GM13976 (cell line): Measurements from ENCODE around the gene PRR18.

Source experiments
- DNase-seq: peaks from one replicate; pipeline ENCODE4 v3.0.0; 2012; ENCODE audit warnings: low spot score
- in situ Hi-C: fragments of 300-500 bp; cut with MboI; formaldehyde crosslinking; loops from one replicate; pipeline ENCODE4 v1.12.0; 2022; ENCODE audit warnings: low sequenced_read_pairs, mixed read lengths, inconsistent platforms; ENCODE audit not compliant: unreplicated experiment
- TF ChIP-seq, protein P1 (sequence below): IDR thresholded peaks from 2 replicates; pipeline ENCODE4 v1.5.1; 2012; ENCODE audit warnings: borderline replicate concordance, mild to moderate bottlenecking; ENCODE audit not compliant: insufficient read depth; ENCODE audit errors: extremely low read depth, missing control alignments, control extremely low read depth

Gene PRR18

GRCh38 chr6:166277018-166277417 is 31.2 kb downstream of the PRR18 start:
- TF ChIP-seq, protein P1, sequence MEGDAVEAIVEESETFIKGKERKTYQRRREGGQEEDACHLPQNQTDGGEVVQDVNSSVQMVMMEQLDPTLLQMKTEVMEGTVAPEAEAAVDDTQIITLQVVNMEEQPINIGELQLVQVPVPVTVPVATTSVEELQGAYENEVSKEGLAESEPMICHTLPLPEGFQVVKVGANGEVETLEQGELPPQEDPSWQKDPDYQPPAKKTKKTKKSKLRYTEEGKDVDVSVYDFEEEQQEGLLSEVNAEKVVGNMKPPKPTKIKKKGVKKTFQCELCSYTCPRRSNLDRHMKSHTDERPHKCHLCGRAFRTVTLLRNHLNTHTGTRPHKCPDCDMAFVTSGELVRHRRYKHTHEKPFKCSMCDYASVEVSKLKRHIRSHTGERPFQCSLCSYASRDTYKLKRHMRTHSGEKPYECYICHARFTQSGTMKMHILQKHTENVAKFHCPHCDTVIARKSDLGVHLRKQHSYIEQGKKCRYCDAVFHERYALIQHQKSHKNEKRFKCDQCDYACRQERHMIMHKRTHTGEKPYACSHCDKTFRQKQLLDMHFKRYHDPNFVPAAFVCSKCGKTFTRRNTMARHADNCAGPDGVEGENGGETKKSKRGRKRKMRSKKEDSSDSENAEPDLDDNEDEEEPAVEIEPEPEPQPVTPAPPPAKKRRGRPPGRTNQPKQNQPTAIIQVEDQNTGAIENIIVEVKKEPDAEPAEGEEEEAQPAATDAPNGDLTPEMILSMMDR: no peak
- no peak for DNase-seq
- in situ Hi-C loops: loop anchor here (10.0 kb wide), 1 partner anchor 108 kb away; the partner anchor contains the start of gene MPC1

GRCh38 chr6:166275714-166276166 is 32.5 kb downstream of the PRR18 start:
- peak; percentile 89 for DNase-seq
- in situ Hi-C loops: loop anchor here (10.0 kb wide), 1 partner anchor 109 kb away; the partner anchor contains the start of gene MPC1
- TF ChIP-seq, protein P1: peak; percentile 100

GRCh38 chr6:166274739-166275370 is 33.3 kb downstream of the PRR18 start:
- in situ Hi-C loops: loop anchor here (10.0 kb wide), 1 partner anchor 110 kb away; the partner anchor contains the start of gene MPC1
- DNase-seq: no peak
- TF ChIP-seq, protein P1: no peak

DNA sequence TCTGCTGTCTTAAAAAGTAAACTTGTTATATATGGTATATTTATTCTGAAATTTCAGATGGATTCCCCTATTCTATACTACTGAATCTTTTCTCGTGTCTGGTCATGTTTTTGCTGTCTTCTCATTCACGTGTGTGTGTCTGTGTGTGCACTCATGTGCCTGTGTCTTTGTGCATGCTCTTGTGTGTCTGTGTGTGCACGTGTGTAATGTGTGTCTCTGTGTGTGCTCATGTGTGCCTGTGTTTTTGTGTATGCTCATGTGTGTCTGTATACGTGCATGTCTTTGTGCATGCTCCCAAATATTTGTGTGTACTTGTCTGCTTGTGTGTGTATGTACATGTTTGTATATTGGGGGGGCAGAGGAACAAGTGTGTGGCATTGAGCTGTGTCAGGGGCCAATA is 34.0 kb downstream of the PRR18 start:
- in situ Hi-C loops: loop anchor here (10.0 kb wide), 1 partner anchor 111 kb away; the partner anchor contains the start of gene MPC1
- TF ChIP-seq, protein P1: no peak
- DNase-seq: no peak

GRCh38 chr6:166271376-166271765 is 36.8 kb downstream of the PRR18 start:
- no peak for DNase-seq
- TF ChIP-seq, protein P1: no peak
- in situ Hi-C loops: loop anchor here (10.0 kb wide), 1 partner anchor 113 kb away; the partner anchor contains the start of gene MPC1

GRCh38 chr6:166270706-166271375 is 37.4 kb downstream of the PRR18 start:
- in situ Hi-C loops: loop anchor here (10.0 kb wide), 1 partner anchor 114 kb away; the partner anchor contains the start of gene MPC1
- TF ChIP-seq, protein P1: no peak
- no peak for DNase-seq
